Middle frontal gyrus (tissue), 1 donor: ENCODE data around the gene TAB3.

Source experiments
- DNase-seq: peaks from one replicate; pipeline ENCODE4 v3.0.0-alpha.2; 2015; ENCODE audit warnings: low spot score; ENCODE audit errors: extremely low spot score

TAB3 gene

GRCh38 chrX:30889147-30890140 lies at the start of gene TAB3:
TAB3 (minus strand) TSS chrX:30889254; CDS start chrX:30859588, 29,666 bp downstream.
- peak; percentile 60 for DNase-seq

- DNase-seq: no peak
These were observed 49.2 kb upstream of the TAB3 start for GRCh38 chrX:30938295-30938694.

- no peak for DNase-seq
These were observed 46.9 kb upstream of the TAB3 start for GRCh38 chrX:30935985-30936384.

DNA sequence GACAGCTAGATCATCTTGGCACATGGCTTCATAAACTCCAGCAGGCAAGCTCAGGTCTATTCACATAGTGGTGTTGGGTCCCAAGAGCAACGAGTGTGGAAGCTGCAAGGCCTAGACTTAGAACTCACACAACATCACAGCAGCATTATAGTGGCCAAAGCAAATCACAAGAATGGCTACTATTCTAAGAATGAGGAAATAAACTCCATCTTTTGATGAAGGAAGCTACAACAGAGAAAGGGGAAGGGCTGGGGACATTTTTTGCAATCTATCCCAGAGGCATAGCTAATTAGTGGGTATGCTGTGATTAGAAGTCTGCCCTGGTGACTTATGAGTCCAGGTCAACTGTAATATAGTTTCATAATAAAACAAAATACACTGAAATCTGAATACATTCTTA lies 42.9 kb upstream of the TAB3 start:
- no peak for DNase-seq

DNA sequence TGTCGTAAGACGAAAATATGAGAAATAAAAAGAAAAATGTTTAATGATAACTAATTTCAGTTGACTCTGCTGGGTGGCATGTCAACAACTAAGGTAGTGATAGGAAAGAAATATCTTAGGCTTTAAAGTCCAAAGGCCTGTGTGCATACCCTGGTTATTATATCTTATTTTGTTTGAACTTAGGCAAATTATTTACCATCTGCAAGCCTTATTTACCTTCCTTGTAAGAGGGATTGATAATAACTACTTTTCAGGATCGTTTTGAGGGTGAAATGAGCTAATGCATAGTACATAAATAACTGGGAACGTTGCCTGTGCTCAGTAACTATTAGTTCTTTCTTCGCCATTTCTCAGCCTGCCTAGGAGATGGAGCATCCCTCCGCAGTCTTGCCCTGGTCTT lies 41.6 kb upstream of the TAB3 start:
- DNase-seq: no peak

DNA sequence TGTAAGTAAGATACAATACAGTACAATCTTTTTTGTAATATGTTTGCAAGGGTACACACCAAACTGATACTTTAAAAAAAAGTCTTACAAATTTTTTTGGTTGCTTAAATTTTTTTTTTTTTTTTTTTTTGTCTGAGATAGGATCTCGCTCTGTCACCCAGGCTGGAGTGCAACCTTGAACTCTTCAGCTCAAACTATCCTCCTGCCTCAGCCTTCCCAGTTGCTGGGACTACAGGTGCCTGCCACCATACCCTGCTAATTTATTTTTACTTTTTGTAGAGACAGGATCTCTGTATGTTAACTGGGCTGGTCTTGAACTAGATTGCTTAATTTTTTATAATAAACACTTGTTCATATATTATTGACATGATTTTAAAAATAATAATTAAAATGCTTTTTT lies 41.1 kb upstream of the TAB3 start:
- no peak for DNase-seq

DNA sequence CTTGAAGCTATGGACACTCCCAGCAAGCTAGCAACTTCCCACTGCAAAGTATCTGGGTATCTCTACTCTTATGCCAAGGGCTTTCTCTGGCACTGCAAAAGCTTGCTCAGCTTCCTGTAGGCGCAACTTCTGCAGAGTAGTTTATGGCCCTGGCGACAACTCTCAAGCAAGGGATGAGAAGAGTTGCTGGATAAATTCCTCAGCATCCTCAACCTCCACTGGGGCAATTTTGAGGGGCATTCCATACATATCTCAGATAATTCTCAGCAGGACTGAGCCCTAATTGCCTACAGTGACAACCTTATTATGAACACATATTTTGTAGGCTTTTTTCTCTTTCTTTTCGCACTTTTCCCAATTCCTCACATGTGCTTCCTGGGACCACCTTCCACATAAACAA lies 31.2 kb upstream of the TAB3 start:
- DNase-seq: no peak

DNA sequence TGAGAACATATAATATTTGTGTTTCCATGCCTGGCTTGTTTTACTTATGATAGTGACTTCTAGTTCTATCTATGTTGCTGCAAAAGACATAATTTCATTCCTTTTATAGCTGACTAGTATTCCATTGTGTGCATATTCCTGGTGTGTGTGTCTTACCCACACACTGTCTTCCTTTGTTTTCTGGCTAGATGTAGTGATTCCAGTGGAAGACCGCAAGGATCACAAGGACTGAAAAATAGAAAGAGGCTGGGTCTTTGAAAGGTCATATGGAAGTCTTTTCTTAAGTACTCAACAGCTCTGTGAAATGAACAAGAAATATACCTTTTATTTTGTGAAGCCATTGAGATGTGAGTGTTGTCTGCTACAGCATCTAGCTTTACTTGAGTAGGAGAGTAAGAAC lies 29.4 kb upstream of the TAB3 start:
- DNase-seq: no peak

DNA sequence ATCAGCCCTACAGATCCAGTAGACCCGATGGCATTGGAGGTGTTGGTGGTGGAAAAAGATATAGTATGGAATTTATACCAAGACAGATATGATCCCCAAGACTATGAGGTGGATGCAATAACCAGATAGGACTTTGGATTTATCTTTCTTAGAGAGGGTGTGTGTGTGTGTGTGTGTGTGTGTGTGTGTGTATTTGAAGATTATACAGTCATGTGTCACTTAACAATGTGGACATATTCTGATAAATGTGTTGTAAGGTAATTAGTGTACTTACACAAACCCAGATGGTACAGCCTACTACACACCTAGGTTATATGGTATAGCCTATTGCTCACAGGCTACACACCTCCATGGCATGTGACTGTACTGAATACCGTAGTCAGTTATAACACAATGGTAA lies 24.4 kb upstream of the TAB3 start:
- no peak for DNase-seq

DNA sequence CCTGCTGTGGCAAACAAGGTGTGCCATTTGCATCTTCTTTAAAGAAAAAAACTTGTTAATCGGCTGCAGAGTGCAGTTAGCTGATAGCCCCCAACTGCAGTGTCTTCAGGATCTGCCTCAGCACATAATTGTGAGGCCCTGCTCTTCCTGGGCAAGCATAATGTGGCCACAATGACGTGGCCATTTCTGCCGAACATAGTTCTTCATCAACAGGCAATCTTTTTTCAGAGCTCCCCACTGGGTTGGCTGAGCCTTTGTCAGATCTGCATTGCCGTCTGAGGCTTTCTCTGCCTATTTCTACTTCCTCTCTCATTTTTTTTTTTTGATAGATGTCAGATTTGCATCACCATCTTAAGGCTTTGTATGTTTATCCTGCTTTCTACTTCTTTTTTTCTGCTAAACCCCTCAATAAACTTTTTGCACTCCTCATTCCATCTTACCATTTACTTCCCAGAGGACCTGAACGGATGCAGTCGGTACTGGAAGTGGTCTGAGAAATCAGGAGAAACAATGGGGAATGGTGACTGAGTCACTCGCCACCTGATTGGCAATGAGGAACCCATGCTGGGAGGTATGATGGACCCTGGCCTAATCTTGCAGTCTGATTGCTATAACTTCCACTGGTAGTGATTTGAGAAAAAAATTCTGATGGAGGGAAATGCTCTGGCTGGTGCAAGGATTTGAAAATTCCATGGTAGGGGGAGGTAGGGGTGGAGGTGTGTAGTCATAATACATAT lies 21.2 kb upstream of the TAB3 start:
- no peak for DNase-seq

- DNase-seq: no peak
These were observed 17.7 kb upstream of the TAB3 start for GRCh38 chrX:30906726-30907125.

DNA sequence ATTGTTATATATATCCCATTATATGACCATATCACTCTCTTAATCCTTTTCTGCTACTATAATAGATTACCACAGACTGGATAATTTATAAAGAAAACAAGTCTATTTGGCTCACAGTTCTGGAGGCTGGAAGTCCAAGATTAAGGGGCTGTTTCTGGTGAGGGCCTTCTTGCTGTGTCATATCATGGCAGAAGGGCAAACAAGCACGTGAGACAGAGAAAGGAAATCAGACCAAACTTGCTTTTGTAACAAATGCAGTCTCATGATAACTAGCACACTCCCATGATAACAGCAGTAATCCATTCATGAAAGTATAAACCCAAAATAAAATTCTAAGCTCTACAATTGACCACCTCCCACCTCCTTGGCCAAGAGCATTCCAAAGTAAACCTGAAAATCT lies 16.3 kb upstream of the TAB3 start:
- DNase-seq: no peak

DNA sequence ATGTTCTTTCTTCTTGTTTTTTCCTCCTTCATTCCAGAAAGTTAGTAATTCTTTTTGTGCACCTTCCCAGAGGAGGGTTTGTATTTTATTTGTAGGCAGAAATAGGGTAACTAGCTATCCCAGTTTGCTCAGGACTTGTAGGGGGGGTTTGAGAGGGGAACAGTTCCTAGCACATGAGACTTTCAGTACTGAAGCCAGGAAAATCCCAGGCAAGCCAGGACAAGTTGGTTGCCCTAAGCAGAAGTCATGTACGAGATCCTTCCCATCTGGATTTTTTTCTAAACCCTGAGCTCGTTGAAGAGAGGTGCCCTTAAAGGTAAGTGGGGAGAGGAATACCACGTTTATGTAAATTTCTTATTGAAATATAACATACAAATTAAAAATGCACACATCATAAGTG lies 15.6 kb upstream of the TAB3 start:
- DNase-seq: no peak

DNA sequence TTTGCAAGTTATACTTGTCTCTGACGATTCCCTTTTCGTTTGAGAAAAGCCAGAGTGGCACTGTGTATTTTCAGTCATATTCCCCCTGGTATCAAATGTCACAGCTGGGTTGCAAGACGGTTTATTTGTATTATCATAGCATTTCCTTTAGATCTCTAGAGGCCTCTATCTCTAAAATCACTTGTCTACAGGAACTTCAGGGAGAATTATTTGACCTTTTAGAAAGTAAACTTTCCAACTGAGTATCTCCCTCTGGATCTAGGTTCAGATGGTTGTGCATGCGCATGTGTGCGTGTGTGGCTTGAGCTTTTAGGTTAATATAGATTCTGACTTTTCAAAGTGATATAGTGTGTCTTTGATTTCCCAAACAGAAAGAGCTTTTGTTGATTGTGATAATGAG lies 15.1 kb upstream of the TAB3 start:
- DNase-seq: no peak

DNA sequence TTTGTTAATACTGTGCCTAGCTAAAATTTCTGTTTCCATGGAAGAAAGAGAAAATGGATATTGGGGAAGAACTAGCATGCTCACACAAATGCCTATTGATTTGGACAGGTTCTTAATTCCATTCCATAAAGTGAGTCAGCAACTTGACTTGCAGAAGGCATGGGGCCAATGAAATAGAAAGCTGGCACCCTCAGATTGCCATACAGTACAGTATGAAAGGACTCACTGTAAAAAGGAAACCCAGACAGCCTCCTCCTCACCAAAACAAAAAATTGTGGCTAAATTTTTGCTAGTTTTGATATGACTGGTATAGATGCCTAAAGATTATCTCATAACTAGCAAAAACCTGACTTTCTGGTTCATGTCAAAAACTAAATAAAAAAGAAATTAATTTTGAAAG lies 11.2 kb upstream of the TAB3 start:
- DNase-seq: no peak

DNA sequence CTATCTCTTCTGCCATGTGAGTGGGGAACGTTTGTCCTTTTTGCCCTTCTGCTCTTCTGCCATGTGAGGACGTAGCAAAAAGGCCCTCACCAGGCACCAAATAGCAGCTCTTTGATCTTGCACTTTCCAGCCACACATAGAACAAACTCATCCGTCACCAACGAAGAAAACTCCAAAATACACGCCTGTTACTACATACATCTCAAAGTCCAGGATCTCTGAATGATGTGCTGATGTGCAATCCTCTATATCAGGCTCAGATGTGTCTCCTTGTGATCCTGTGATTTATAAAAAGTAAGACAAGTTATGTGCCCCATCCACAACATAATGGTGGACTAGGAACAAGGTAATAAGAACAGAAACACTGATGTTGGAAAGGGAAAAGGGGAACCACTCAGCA lies 9.8 kb upstream of the TAB3 start:
- DNase-seq: no peak

DNA sequence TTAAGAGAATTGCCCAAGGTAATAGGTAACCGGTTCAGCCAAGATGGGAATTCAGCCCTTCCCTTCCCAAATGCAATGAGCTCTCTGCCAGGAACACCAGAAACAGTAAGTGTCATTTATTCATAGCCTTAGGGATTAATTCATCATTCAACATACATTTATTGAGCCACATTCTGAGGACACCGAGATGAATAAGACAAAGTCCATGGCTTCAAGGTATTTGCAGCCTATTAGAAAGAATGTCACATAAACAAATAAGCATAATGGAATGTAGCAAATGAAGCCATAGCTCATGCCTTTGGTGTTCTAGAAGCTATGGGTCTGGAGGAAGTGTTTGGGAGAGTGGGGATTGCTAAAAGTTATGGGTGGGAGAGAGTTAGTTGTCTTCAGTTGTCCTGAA lies 6.3 kb upstream of the TAB3 start:
- no peak for DNase-seq

DNA sequence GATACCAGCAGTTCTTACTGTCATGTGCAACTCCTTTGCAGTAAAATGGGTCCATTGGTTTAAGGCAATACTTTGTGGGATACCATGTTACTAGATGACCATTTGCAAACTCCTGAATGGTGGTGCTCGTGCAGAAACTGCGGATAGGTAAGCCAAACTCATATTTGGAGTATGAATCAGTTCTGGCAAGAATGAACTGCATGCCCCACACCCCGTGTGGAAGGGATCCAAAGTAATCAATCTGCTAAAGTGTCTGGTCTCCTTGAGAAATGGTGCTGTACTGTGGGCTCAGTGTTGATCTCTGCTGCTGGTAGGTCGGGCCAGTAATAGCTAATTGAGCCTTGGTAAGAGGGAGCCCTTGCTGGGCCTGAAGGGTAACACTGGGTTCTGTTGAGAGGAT lies 4.2 kb upstream of the TAB3 start:
- DNase-seq: no peak

- no peak for DNase-seq
These were observed 3.5 kb upstream of the TAB3 start for GRCh38 chrX:30892591-30892990.

DNA sequence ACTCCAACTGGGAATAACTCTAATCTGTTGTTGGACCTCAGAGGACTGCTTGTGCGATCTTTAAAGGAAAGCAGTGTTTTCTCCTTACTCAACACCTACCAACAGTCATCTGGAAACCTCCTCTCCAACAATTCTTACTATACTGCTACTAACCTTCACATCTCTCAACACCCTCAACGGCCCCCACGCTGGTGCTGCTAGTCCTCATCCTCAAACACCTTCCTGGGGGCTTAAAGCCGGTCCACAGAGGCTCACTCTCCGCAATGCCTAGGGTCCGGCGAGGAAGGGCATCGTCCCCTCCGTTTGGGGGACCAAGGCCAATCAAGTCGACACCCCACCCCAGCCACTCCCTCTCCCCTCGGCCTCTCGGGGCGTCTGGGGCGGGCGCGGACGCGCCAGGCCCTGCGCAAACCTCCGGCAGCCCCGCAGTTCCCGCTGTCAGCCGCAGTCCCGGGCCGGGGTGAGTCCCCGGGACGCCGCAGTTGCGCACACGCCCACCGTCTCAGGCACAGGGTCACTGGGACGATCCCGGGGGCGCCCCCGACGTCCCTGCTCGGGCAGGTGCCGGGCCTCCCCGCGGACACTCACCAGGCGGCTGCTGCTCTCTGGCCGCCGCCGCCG lies 418 bp downstream of the TAB3 start:
- DNase-seq: no peak

DNA sequence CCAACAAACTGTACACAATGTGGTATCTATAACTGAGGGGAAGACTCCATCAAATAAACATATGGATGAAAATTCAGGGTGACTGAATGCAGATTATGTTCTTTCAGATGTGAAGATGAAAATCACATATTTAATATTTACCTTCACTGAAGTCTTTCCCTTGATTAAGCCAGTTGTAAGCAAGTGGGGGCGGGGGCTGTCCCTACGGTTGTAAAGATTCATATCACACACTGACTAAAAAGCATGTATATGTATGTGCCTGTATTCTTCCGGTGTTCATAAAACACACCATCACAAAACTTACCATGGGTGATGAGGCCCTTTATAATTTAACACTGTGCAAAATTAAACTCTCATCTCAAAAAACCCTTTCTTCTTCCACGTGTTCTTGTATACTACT lies 1.3 kb downstream of the TAB3 start:
- no peak for DNase-seq

- DNase-seq: no peak
These were observed 1.8 kb downstream of the TAB3 start for GRCh38 chrX:30887288-30887687.
